Left ventricle myocardium superior (tissue), 1 donor: ENCODE results near the gene MLF1. TPM values are rescaled to one million over a fixed set of nuclear protein-coding genes. Genes with fewer than 3 reads are reported as not detected.
"Not testable (repeated sequence)": the region's sequence is repeated elsewhere in the genome, so short reads cannot be mapped to it uniquely, and the experiment has no call there.

Experiments used
- ATAC-seq: fragments of 200-7000 bp; cut with Tn5 transposase; one replicate; pipeline ENCODE4 v1.9.1; 2020; ENCODE audit warnings: mild to moderate bottlenecking, moderate library complexity
- DNase-seq: peaks from one replicate; pipeline ENCODE4 v3.0.0-alpha.2; 2020
- intact Hi-C: fragments of 100-400 bp; cut with micrococcal nuclease; formaldehyde crosslinking; loops from one replicate; pipeline ENCODE4 v1.11.0; 2022
- long read RNA-seq: library from polyadenylated mRNA; unstranded; transcript quantifications from one replicate; pipeline ENCODE4 v2.0.0, GENCODE V29; 2021
- total RNA-seq: library from RNA; stranded (reverse); fragmentation: NEBNext Ultra II Directional; extraction: Animal tissue kit (Norgen Biotek cat#: 25700); gene quantifications from one replicate; pipeline ENCODE4 v1.2.1, GENCODE V29; 2021
- donor health status: DM: no; HTN: yes; CAD: no; lungs with severe emphysema.

MLF1 gene, protein sequence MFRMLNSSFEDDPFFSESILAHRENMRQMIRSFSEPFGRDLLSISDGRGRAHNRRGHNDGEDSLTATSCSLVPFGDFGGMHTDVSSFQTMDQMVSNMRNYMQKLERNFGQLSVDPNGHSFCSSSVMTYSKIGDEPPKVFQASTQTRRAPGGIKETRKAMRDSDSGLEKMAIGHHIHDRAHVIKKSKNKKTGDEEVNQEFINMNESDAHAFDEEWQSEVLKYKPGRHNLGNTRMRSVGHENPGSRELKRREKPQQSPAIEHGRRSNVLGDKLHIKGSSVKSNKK
- 234 TPM for total RNA-seq
- long read RNA-seq, transcript MLF1-202 (7 exons, 2,222 nt): minor isoform, 21 of 370 reads
- long read RNA-seq, transcript MLF1-217 (8 exons, 2,290 nt): major isoform, 117 of 370 reads
- long read RNA-seq, transcript MLF1-206 (9 exons, 1,266 nt): minor isoform, 45 of 370 reads
- long read RNA-seq, transcript MLF1-201 (7 exons, 2,203 nt): minor isoform, 20 of 370 reads
- long read RNA-seq, partial matches to known transcripts: 7 of 370 reads
- long read RNA-seq, other reads (novel, unspliced or antisense): 147 of 370 reads

- intact Hi-C loops: no loop called here
- DNase-seq: peak; percentile 99
- ATAC-seq: peak; percentile 98
Observed at GRCh38 chr3:158570999-158571702, at the start of gene MLF1. Gene MLF1, plus strand, starts transcription at chr3:158571194. Its CDS starts 107 bp downstream, at chr3:158571301.

DNA sequence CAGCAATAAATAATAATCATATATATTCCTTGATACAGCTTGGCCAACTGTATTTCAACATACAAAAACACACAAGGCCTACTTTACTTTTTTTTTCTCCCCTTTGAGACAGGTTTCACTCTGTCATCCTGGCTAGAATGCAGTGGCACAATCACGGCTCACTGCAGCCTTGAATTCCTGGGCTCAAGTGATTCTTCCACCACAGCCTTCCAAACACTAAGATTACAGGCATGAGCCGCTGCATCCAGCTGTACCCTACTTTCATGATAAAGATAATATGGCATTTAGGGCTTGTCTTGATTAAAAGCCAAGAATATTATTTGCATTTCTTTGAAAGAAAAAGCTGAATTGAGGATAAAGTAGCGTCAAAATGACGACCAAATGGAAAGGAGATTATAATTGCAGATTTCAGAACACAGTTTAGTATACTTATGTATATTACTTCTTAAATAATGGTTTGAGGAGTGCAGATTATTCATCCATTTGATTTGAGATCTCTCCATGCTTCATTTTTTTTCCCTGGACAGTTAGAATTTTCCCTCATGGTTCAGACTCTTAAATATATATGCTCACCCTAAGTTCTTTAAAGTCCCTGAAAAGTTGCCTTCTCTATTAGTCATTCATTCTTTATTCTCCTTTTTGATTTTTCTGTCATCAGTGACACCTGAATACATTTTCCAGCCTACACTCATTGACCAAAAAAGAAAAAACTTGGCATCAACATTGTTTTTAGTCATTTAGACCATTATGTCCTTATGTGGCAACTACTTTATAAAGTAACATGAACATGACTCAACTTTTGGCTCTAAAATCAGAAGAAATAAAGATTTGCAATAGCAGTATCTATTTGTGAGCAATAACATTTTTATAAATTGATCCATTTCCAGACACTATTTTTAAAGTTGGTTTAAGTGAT is 48.5 kb upstream of the MLF1 start:
- intact Hi-C loops: no loop called here
- no peak for DNase-seq
- no peak for ATAC-seq

GRCh38 chr3:158528076-158528674 is 42.8 kb upstream of the MLF1 start:
- intact Hi-C loops: no loop called here
- ATAC-seq: no peak
- DNase-seq: no peak

DNA sequence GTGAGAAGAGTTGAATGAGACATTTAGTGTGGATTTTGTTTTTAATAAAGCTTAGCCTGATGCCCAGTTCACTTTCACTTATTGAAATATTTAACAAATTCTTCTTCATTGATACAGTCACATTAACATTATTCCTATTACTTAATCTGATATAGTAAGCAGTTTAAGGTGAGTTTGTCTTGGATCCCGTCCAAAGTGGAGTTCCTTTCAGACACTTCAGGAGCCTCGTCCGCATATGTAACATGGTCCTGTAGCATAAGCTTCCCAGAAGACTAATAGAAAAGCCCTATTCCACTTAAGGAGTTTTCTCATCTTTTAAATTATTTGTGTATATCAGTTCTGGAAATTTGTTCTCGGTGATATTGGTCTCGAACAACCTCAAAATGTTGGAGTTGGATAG is 39.7 kb upstream of the MLF1 start:
- DNase-seq: no peak
- no peak for ATAC-seq
- intact Hi-C loops: loop anchor here (5.0 kb wide), 1 partner anchor 914 kb away; no protein-coding TSS in a partner anchor

- no peak for ATAC-seq
- intact Hi-C loops: loop anchor here (5.0 kb wide), 1 partner anchor 915 kb away; no protein-coding TSS in a partner anchor
- no peak for DNase-seq
Observed at GRCh38 chr3:158532099-158532734, 38.8 kb upstream of the MLF1 start.

DNA sequence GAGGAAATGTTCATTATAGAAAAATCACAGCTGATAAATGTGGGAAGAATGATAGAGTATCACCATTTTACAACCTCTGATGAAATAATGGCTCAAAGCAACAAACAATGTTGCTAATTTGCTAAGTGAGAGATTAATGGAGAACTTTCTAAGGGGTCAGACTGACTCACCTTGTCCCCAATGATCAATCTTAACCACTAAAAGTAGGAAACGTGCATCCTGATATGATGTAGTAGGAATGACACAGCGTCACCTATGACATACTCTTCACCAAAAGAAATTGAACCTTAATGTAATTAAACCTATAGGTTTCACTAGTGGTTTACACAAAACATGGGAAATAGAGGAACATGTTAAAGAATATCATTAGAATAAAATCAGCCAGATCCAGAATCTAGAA is 35.1 kb upstream of the MLF1 start:
- ATAC-seq: no peak
- DNase-seq: no peak
- intact Hi-C loops: no loop called here

- intact Hi-C loops: no loop called here
- ATAC-seq (peak; percentile 60), DNase-seq (no peak)
Observed at GRCh38 chr3:158539414-158540014, 31.5 kb upstream of the MLF1 start.

DNA sequence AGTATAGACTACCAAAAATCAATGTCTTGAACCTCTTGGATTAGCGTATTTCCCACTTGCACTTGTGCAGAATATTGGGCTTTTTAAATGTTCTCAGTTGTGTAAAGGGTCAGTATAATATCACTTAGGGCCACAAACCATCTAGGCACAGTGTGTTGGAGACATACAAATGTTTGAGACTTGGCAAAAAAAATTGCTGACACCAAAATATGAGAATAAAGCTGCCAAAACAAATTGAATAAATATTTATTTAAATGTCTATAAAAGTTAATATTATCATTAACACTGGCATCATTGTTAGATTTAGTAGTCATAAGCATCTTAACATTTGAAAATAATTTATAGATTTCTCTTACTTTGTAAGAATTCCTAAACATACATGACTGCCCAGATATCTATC is 30.9 kb upstream of the MLF1 start:
- ATAC-seq (no peak), DNase-seq (no peak)
- intact Hi-C loops: no loop called here

- intact Hi-C loops: no loop called here
- ATAC-seq (no peak), DNase-seq (no peak)
Observed at GRCh38 chr3:158548691-158549090, 22.3 kb upstream of the MLF1 start.

GRCh38 chr3:158549938-158550337 is 21.1 kb upstream of the MLF1 start:
- DNase-seq, ATAC-seq, intact Hi-C loops: not testable (repeated sequence)

- no peak for DNase-seq
- intact Hi-C loops: no loop called here
- ATAC-seq: no peak
Observed at GRCh38 chr3:158552124-158552523, 18.9 kb upstream of the MLF1 start.

DNA sequence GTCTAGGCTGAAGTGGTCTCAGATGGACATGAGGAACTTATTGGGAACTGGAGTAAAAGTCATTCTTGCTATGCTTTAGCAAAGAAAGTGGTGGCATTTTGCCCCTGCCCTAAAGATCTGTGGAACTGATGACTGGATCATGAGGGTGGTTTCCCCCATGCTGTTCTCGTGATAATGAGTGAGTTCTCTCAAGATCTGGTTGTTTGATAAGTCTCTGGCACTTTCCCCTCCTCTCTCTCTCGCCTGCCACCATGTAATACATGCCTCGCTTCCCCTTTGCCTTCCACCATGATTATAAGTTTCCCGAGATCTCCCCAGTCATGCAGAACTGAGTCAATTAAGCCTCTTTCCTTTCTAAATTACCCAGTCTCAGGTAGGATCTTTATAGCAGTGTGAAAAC is 11.5 kb upstream of the MLF1 start:
- ATAC-seq (no peak), DNase-seq (no peak)
- intact Hi-C loops: no loop called here

DNA sequence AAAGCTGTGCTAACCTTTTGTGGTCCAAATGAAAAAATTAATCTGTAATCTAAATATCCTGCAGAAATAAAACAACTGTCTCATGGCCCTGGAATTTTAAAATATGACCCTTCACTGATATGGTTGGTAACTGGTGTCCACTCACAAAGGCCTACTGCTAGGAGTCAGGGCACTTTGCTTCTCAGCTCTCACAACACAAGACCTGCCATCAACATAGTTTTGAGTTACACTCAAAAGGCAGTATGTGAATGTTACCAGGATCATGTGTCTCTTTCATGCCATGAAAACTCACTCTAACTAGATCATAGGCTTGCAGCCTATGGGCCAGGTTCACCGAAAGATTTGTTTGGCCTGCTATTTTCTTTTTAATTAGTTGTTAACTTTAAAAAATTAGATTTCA is 10.0 kb upstream of the MLF1 start:
- DNase-seq (no peak), ATAC-seq (peak; percentile 46)
- intact Hi-C loops: no loop called here

GRCh38 chr3:158562674-158563073 is 8.3 kb upstream of the MLF1 start:
- ATAC-seq: peak; percentile 43
- no peak for DNase-seq
- intact Hi-C loops: no loop called here

DNA sequence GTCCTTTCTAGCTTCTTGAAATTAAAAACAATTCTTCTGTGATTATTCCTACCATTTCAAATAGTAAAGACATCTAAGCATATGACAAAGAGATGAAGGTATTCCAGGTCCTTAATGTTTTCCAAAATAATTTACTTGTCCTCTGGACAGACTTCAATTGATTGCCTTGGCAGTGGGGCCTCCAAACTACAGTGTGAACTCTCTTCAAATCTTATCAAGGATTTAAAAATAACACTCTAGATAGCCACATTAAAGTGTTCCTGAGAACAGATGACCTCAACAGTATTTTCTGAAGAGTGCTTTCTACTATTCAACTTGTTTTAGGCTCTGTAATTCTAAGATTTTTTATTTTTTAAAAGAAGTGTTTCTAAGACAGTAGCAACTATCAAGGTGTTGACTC is 7.9 kb upstream of the MLF1 start:
- DNase-seq (no peak), ATAC-seq (peak; percentile 83)
- intact Hi-C loops: no loop called here

GRCh38 chr3:158565076-158565475 is 5.9 kb upstream of the MLF1 start:
- DNase-seq (no peak), ATAC-seq (no peak)
- intact Hi-C loops: no loop called here

DNA sequence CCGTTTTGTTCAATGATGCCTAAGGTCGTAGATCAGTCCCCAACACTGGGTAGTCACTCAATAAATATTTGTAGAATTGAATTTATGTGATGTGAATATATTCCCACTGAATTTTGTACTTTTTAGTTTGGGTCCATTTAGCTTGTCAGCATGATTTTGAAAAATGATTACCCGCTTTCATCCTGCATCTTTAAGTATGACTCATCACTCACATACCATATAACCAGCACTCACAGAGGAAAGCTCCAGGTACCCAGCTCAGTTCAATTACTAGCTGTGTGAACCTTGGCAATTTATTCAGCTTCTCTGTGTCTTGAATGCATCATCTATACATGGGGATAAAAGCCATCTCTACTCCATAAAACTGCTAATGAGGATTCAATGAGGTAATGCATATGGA is 2.2 kb upstream of the MLF1 start:
- ATAC-seq: no peak
- intact Hi-C loops: no loop called here
- no peak for DNase-seq

DNA sequence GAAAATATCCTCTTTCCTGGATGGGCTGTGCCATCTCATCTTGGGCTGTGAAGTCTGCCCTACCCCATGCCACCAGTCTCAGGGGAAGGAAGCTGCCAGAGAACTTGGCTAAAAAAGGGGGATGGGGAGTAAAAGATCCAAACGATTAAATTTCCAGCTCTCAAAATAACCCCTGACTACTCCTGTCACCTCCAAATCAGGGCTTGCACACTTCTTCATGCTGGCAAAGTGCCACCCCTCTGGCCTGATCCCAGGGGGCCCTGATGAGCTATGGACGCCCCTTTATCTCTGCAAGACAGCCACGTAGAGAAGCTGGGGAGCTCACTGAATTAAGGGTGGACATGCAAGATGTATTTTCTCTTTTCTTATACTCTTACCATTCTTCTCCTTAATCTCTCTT is 1.2 kb upstream of the MLF1 start:
- intact Hi-C loops: no loop called here
- peak; percentile 4 for ATAC-seq
- peak; percentile 46 for DNase-seq
